G401.6 (cell line): ENCODE results near the gene SMLR1.

ENCODE experiments used
- FAIRE-seq: peaks from 2 replicates; lab custom pipeline; 2012; peaks lifted over from hg19 to GRCh38; lab: Jason Lieb, UNC

The SMLR1 gene

DNA sequence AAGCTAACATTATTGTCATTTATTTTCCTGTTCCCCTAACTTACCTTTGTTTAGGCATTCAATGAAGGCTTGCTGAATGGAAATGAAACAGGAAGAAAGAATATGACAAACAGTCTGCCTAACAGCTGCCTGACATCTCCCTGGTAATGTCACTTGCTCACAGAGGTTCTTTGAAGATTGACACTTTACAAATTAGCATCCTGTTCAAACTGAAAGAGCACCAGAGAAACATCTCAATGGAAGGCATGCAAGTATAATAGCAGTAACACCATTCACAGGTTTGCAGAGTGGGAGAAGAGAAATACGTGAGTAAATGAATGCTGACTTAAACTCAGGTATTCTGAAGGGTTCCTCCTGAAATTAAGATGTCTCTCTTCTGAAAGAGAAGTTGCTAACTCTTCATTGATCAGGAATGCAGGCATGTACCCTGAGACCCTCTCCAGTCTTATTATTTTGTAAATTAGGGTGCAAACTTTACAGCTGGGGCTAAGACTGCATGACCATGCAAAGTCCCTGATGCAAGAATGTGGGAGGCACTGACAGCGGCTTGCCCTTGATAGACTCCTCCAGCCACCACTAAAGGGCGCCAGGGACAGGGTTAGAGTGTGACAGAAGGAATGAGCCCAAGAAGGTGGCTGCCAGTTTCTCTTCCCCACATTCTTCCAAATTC is 1.3 kb upstream of the SMLR1 start:
- FAIRE-seq, result no peak

- no peak for FAIRE-seq
These were observed 562 bp upstream of the SMLR1 start for GRCh38 chr6:130826442-130827246.

GRCh38 chr6:130829333-130829910 is 2.2 kb downstream of the SMLR1 start:
- no peak for FAIRE-seq

DNA sequence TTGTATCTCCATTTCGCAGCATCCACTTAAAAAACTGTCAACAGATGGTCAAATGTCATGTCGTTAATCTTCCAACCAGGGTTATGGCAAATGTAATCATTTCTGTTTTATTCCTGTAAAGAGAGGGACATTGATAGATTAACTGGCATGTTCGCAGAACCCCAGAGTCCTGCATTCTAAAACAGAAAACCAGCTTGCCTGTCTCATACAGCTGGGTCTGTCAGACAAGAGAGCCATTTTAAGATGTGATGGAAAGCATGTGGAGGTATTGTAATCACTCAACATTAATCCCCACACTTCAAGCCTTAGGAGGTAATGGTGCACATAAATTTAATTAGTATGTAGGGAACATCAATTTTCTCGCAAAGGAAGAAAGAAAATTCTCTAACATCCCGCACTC is 4.4 kb downstream of the SMLR1 start:
- FAIRE-seq, result no peak

DNA sequence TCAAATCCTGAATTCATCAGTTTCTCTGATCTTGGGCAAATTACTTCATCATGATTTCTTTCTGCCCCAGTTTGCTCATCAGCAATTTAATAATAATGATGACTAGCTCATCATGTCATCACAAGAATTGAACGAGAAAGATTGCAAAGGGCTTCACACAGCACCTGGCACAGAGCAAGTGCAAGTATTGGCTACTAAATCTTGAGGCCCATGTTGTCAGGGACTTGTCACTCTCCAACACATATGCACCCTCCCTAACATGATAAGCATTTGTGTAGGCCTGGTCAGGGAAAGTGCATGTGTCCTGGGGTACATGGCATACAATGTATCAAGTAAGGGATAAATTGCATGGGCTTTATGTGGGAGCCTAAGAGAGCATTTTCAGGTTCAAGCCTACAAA is 6.4 kb downstream of the SMLR1 start:
- no peak for FAIRE-seq

DNA sequence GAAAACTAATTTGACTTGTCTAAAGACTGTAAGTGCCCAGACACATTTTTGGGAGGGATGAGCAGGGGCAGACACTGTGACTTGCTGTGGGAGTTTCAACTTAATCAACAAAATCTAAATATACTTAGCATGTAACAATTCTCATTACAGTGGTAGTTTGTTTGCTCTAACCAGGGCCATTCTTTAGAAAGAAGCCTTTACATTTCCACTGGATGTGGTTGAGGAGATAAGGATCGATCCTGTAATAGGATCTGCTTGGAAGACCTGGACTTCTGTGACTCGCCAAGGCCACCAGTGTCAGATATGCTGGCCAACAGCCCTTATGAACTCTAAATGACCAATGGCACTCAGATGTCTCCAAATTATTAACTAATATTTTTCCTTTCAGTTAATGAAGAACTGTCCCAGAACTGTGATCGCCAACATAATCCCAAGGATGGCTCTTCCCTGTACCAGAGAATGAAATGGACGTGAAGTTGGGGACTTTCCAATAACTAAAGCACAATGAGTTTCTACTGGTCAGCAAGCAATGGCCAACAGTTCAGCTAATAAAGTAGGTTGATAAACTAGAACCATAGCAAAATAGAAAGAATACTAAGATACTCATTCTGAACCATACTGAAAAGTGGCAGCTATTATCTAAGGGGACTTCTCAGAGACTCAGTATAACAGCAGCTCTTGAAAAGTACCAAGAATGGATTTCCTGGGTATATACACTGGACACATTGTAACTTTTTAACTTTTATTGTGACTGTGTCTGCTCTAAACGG is 7.5 kb downstream of the SMLR1 start:
- FAIRE-seq, result no peak

- no peak for FAIRE-seq
These were observed 8.9 kb downstream of the SMLR1 start for GRCh38 chr6:130836055-130836640.

DNA sequence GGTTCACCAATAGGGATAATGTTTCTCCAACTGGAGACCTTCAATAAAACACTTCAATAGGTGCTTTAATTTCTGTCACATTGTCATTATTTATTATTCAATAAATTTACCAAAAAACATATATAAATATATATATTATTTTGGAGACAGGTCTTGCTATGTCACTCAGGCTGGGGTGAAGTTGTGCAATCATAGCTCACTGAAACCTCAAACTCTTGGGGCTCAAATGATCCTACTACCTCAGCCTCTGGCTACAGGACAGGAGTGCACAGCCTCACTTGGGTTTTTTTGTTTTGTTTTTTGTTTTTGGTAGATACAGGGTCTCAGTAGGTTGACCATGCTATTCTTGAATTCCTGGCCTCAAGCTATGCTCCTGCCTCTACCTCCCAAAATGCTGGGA is 9.9 kb downstream of the SMLR1 start:
- no peak for FAIRE-seq

DNA sequence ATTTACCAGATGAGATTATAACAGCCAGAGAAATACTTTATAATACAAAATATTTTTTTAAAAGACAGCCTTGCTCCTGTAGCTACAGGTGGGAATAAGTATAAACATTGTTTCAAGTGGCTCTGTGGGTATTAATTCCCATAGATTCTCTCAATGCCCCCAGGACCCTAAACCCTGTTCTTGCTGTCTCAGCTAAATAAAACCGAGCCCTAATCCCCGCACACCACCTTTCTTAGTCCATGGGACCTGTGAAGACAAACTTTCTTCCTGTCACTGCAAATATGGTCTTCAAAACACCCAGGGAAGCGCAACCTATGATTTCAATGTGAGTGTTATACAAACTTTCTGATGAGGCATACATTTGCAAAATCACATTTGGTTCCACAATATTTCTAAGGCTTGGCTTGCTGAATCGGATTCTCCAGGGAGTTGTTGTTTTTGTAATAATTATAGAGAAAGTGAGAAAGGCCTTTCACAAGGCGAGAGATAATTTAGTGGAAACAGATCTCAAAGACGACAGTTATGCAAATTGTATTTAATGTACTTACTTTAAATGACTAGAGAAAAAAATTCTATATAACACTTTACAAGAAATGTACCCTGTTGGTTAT is 11.1 kb downstream of the SMLR1 start:
- no peak for FAIRE-seq

- FAIRE-seq, result no peak
These were observed 11.7 kb downstream of the SMLR1 start for GRCh38 chr6:130838951-130839350.

- no peak for FAIRE-seq
These were observed 12.2 kb downstream of the SMLR1 start for GRCh38 chr6:130839379-130839778.

- no peak for FAIRE-seq
These were observed 12.8 kb downstream of the SMLR1 start for GRCh38 chr6:130840050-130840449.

- no peak for FAIRE-seq
These were observed 14.0 kb downstream of the SMLR1 start for GRCh38 chr6:130841128-130841728.

DNA sequence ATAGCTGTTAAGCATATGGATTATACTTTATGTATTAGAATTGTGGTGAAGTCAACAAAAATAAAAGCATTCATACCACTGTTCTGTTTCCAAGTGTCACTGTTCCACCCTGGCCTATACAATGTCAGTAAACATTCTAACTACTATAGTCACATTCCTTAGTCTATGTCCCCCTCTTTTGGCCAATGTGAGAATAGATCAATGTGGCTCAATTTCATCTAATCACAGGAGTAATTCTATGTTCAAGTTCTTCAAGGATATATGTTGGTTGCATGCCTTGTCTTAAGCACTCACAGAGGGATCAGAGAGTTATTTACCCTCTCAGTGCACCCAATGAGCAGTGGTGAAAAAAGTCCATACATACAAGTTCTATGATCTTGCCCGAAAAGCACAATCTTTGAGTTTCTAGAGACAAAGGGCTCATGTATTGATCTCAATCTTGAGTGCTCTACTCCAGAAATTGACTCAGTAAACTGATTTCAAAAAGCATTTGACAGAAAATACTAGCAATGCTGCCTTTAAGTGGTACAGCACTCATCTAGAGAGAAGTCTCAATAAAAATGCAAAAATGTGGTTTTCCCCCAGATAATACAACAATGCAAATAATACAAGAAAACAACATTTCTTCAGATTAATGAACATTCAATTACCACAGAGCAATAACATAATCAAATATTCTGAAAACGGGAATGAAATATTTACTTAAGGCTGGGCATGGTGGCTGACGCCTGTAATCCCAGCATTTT is 16.5 kb downstream of the SMLR1 start:
- FAIRE-seq, result peak; percentile 55

DNA sequence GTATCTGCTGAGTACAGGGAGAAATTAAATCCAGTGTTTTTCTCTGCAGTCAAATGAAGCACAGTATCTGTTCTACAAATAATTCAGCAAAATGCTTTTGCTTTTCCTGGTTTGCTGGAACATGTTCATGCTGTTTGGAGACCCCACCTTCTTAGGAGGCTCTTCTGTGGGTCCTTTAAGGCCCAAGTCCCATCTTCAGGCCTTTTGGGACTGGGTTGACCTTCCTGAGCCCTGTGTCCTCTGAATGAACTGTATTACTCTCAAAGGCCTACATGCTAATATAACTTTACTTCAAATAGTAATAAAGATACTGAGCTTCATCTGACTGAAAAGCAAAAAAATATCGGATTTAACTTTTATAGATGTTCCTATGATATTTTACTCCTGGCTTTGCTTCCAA is 19.3 kb downstream of the SMLR1 start:
- no peak for FAIRE-seq

GRCh38 chr6:130847001-130847910 is 20.1 kb downstream of the SMLR1 start:
- no peak for FAIRE-seq

DNA sequence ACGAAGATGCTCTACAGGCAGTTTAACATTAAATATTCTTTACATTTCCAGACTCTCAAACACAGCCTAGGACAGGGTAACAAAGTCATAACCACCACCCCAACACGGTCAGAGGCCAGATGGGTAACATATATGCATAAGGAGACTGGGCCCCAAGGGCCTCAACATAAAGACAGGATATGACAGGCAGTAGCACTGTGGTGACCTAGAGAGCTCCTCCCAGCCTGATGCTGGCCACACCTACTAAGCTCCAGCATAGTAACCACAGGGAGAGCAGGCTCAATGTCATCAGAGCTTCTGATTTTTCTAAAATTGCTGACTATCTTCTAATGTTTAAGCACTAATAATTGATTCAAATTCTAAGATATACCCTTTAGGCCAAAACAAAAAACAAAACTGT is 21.7 kb downstream of the SMLR1 start:
- FAIRE-seq, result no peak

DNA sequence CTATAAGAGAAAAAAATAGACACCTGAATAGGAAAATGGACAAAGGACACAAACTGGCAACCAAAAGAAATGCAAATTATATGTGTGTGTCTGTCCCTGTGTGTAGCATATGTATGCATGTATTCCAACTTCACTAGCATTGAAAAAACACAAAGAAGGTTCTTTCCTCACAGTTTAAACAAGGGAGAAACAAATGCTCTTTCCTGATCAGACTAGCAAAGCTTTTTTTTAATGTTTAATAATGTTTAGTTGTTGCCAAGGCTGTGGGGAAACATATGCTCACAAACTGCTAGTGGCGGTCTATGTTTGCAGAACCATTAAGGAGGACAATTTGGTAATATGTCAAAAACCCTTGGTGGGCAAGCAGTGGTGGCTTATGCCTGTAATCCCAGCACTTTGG is 22.4 kb downstream of the SMLR1 start:
- no peak for FAIRE-seq

DNA sequence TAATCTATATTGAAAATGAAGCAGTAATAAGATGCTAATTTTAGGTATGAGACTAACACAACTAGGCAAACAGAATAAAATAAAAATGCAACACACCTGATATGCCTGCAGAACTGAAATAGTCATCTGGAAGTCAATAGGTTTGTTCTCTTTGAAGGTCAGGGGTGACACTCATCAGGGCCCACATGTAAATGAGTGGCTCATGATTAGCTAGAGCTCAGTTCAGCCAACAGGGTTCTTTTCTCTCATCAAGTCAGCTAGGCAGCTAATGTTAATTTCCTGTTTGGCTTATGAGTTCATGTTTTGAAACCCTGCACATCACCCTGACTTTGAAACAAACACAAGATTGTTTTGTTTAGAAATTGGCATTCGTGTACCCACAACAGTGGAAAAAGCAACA is 23.8 kb downstream of the SMLR1 start:
- no peak for FAIRE-seq
